ENCODE data around the gene UNCX. TPM values are rescaled to one million over a fixed set of nuclear protein-coding genes. Genes with fewer than 3 reads are reported as not detected.

The UNCX gene
- total and polyA plus RNA-seq, 2 experiments from 2014 or later, result not detected

- TF ChIP-seq ZNF462 (CRISPR knock-in tag; IDR thresholded peaks at IDR 0.05), result no peak
- no peak for TF ChIP-seq CTCF (conservative IDR thresholded peaks at IDR 0.05; ENCODE audit: low read depth in 2 of 2)
- no peak for TF ChIP-seq JUNB (IDR thresholded peaks at IDR 0.05; ENCODE audit: unreplicated experiment)
- no peak for TF ChIP-seq ZNF331 (CRISPR knock-in tag; IDR thresholded peaks at IDR 0.05; ENCODE audit: low read depth)
- TF ChIP-seq ETS1 (IDR thresholded peaks at IDR 0.05), result no peak
- TF ChIP-seq EZH2 (IDR thresholded peaks at IDR 0.05; ENCODE audit: low read depth, unreplicated experiment), result no peak
- TF ChIP-seq REST (IDR thresholded peaks at IDR 0.05; ENCODE audit: unreplicated experiment), result no peak
- TF ChIP-seq ZNF114 (CRISPR knock-in tag; IDR thresholded peaks at IDR 0.05), result no peak
- TF ChIP-seq CREB1 (CRISPR knock-in tag; IDR thresholded peaks at IDR 0.05; ENCODE audit: low read depth), result no peak
- TF ChIP-seq POLR2AphosphoS5 (IDR thresholded peaks at IDR 0.05; ENCODE audit: low read depth), result no peak
- no peak for TF ChIP-seq EZH2phosphoT487 (IDR thresholded peaks at IDR 0.05; ENCODE audit: unreplicated experiment)
- no peak for TF ChIP-seq STAT1 (IDR thresholded peaks at IDR 0.05; ENCODE audit: unreplicated experiment)
- no peak for TF ChIP-seq NANOG (IDR thresholded peaks at IDR 0.05; ENCODE audit: borderline replicate concordance)
- Histone ChIP-seq H3K27me3 (ENCODE audit: insufficient read depth) (no peaks in the 10 kb centered on the region), H2AFZ (no peak overlapping the region), H3F3A (replicated peaks; ENCODE audit: low read depth) (no peaks in the 10 kb centered on the region), H4K20me1 (replicated peaks; ENCODE audit: insufficient read depth) (no peaks in the 10 kb centered on the region), H3K4me1 (ENCODE audit: insufficient read depth) (no peaks in the 10 kb centered on the region), H3K9me2 (ENCODE audit: insufficient read depth) (no peaks in the 10 kb centered on the region), H3K4me2 (no peak overlapping the region), H3K79me2 (replicated peaks; ENCODE audit: insufficient read depth) (no peaks in the 10 kb centered on the region), H3K36me3 (ENCODE audit: insufficient read depth) (no peaks in the 10 kb centered on the region), H3K27ac (ENCODE audit: low read depth) (no peak overlapping the region), H3K4me3 (no peak overlapping the region)
- no peaks in the 10 kb centered on the region; the same call in 2 of the 3 replicates for H3K4me1 Mint-ChIP-seq
- DNase-seq (ENCODE audit: low spot score), result no peak
- no peaks in the 10 kb centered on the region for H3K9me3 Mint-ChIP-seq
- H3K4me3 Mint-ChIP-seq, result no peak overlapping the region
- H3K36me3 Mint-ChIP-seq (ENCODE audit: low read depth), result no peaks in the 10 kb centered on the region
- H3K27me3 Mint-ChIP-seq (ENCODE audit: insufficient read depth, low read depth, poor library complexity), result peaks cover 8% of the 10 kb centered on the region
- H3K27ac Mint-ChIP-seq, result no peak overlapping the region
- ATAC-seq, result no peak
These were observed 30.8 kb downstream of the UNCX start for GRCh38 chr7:1263391-1263951.
